Raji (cell line): ENCODE results near the gene RAB7A.

ENCODE experiments used
- POLR2A ChIP-seq: IDR thresholded peaks from 2 replicates; pipeline ENCODE4 v1.6.1; 2011; ENCODE audit warnings: low read depth, low read length, control low read depth; ENCODE audit not compliant: insufficient read depth

RAB7A gene

GRCh38 chr3:128734523-128735189, 8.7 kb downstream of the RAB7A start:
- no peak for TF ChIP-seq POLR2A

- no peak for TF ChIP-seq POLR2A
Observed at GRCh38 chr3:128735287-128735686, 9.3 kb downstream of the RAB7A start.

- no peak for TF ChIP-seq POLR2A
Observed at GRCh38 chr3:128735884-128736283, 9.9 kb downstream of the RAB7A start.

- no peak for TF ChIP-seq POLR2A
Observed at GRCh38 chr3:128736601-128737000, 10.6 kb downstream of the RAB7A start.

GRCh38 chr3:128740621-128741020, 14.6 kb downstream of the RAB7A start:
- no peak for TF ChIP-seq POLR2A

GRCh38 chr3:128742821-128743594, 17.0 kb downstream of the RAB7A start:
- no peak for TF ChIP-seq POLR2A

GRCh38 chr3:128745742-128746141, 19.8 kb downstream of the RAB7A start:
- no peak for TF ChIP-seq POLR2A

GRCh38 chr3:128746881-128747280, 20.9 kb downstream of the RAB7A start:
- TF ChIP-seq POLR2A = no peak

- TF ChIP-seq POLR2A = no peak
Observed at GRCh38 chr3:128748557-128748956, 22.6 kb downstream of the RAB7A start.

GRCh38 chr3:128749035-128749434, 23.1 kb downstream of the RAB7A start:
- TF ChIP-seq POLR2A = no peak

GRCh38 chr3:128753715-128754114, 27.7 kb downstream of the RAB7A start:
- TF ChIP-seq POLR2A = no peak

- no peak for TF ChIP-seq POLR2A
Observed at GRCh38 chr3:128760042-128760441, 34.1 kb downstream of the RAB7A start.

- no peak for TF ChIP-seq POLR2A
Observed at GRCh38 chr3:128760881-128761280, 34.9 kb downstream of the RAB7A start.

- TF ChIP-seq POLR2A = no peak
Observed at GRCh38 chr3:128761392-128761791, 35.4 kb downstream of the RAB7A start.

GRCh38 chr3:128763967-128764366, 38.0 kb downstream of the RAB7A start:
- no peak for TF ChIP-seq POLR2A

GRCh38 chr3:128764863-128765262, 38.9 kb downstream of the RAB7A start:
- TF ChIP-seq POLR2A = no peak
